ENCODE results near the gene INPP5F.

INPP5F gene

DNA sequence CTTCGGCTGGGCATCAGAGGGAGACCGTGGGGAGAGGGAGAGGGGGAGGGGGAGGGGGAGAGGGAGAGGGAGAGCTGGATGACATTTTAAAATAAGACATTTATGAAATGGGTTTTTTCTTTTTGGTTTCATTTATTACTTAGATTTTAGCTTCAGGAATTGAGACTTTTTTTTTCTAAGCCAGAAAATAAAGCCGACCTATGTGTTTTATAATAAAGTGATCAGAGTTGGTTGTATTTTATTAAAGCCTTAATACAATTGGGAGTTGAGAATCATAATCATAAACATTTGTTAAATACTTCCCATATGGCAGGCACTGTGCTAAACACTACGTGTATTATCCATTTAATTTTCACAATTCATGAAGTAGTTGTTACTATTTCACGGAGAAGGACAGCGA, 70.2 kb downstream of the INPP5F start:
- H3K4me3 ChIP-seq (IDR thresholded peaks at IDR 0.05; ENCODE audit: insufficient read depth, low read depth, low read length): no peak overlapping the region
- no peaks in the 10 kb centered on the region for H3K79me2 ChIP-seq (ENCODE audit: insufficient read depth, low read depth)
- H3K27ac ChIP-seq: no peak overlapping the region
- no peaks in the 10 kb centered on the region for H3K36me3 ChIP-seq (ENCODE audit: insufficient read depth)
- H3K27me3 ChIP-seq (ENCODE audit: insufficient read depth, low read depth): no peaks in the 10 kb centered on the region
- no peak overlapping the region for H3K4me2 ChIP-seq
- H3K9ac ChIP-seq: no peak overlapping the region
- TF ChIP-seq, protein P1, sequence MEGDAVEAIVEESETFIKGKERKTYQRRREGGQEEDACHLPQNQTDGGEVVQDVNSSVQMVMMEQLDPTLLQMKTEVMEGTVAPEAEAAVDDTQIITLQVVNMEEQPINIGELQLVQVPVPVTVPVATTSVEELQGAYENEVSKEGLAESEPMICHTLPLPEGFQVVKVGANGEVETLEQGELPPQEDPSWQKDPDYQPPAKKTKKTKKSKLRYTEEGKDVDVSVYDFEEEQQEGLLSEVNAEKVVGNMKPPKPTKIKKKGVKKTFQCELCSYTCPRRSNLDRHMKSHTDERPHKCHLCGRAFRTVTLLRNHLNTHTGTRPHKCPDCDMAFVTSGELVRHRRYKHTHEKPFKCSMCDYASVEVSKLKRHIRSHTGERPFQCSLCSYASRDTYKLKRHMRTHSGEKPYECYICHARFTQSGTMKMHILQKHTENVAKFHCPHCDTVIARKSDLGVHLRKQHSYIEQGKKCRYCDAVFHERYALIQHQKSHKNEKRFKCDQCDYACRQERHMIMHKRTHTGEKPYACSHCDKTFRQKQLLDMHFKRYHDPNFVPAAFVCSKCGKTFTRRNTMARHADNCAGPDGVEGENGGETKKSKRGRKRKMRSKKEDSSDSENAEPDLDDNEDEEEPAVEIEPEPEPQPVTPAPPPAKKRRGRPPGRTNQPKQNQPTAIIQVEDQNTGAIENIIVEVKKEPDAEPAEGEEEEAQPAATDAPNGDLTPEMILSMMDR (conservative IDR thresholded peaks at IDR 0.05; ENCODE audit: low read depth, low read length): no peak
- H4K20me1 ChIP-seq (ENCODE audit: insufficient read depth): no peaks in the 10 kb centered on the region
- H3K4me1 ChIP-seq (ENCODE audit: low read depth, poor library complexity, severe bottlenecking): no peaks in the 10 kb centered on the region
- H2AFZ ChIP-seq (ENCODE audit: low read depth): no peak overlapping the region

DNA sequence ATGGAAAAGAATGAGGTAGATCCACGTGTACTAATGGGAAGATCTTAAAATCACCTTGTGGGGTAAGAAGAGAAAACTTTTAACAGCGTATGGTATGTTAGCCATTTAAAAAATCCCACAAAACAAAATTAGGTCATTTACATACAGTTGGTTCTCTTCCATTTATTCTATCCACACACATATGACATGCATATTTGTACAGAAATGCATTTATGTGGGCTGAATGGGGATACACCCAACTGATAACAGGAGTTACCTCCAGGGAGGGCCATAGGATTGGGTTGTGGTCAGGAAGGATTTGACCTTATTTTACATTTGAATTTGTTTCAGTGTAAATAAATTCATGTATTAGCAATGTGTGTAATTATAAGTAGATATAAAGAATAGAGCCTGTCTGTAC, 75.3 kb downstream of the INPP5F start:
- H3K4me1 ChIP-seq (ENCODE audit: low read depth, poor library complexity, severe bottlenecking): peaks cover 10% of the 10 kb centered on the region
- H3K27me3 ChIP-seq (ENCODE audit: insufficient read depth, low read depth): no peaks in the 10 kb centered on the region
- no peak overlapping the region for H2AFZ ChIP-seq (ENCODE audit: low read depth)
- no peak overlapping the region for H3K27ac ChIP-seq
- no peaks in the 10 kb centered on the region for H3K36me3 ChIP-seq (ENCODE audit: insufficient read depth)
- H4K20me1 ChIP-seq (ENCODE audit: insufficient read depth): no peaks in the 10 kb centered on the region
- no peaks in the 10 kb centered on the region for H3K79me2 ChIP-seq (ENCODE audit: insufficient read depth, low read depth)
- no peak overlapping the region for H3K9ac ChIP-seq
- H3K4me2 ChIP-seq: no peak overlapping the region
- no peak overlapping the region for H3K4me3 ChIP-seq (IDR thresholded peaks at IDR 0.05; ENCODE audit: insufficient read depth, low read depth, low read length)
- TF ChIP-seq, protein P1 (conservative IDR thresholded peaks at IDR 0.05; ENCODE audit: low read depth, low read length): no peak

DNA sequence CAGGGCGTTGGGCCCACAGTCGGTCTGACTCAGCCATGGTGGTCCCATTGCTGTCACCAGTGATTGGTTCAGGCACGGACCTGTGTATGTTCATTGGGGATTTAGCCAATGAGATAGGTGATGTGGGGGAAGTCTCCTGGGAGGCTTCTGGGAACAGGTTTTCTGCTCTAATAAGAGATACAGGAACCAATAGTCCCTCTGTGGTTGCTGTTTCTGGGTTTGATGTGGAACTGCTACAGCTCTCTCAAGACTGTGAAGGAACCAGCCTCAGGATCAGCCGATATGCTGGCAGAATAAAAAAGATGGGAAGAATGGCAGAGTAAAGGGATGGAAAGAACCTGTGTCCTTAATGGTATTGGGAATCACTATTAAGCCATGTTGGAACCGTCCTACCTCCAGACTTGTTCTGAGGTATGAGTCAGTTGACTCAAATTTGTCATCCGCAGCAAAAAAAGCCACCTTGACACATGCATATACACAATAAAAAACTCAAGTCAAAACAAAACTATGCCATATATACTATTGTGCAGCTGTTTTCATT, 76.2 kb downstream of the INPP5F start:
- H3K4me3 ChIP-seq (IDR thresholded peaks at IDR 0.05; ENCODE audit: insufficient read depth, low read depth, low read length): no peak overlapping the region

DNA sequence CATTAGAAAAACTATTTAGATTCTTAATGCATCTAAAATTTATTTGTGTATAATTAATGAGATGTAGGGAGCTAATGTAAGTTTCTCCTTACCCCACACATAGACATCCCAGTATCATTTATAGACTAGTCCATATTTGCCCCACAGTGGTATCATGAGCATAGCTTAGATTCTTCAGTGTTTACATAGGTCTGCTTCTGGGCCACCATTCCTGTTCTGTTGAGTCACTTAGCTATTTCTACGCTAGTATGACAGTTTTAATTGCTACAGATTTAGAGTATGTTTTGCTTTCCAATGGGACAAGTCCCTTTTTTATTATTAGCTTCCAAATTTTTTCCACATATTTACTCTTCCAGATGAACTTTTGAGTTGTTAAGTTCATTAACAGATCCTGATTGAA, 77.4 kb downstream of the INPP5F start:
- H3K4me2 ChIP-seq: no peak overlapping the region
- H4K20me1 ChIP-seq (ENCODE audit: insufficient read depth): no peaks in the 10 kb centered on the region
- H3K4me1 ChIP-seq (ENCODE audit: low read depth, poor library complexity, severe bottlenecking): peaks cover 31% of the 10 kb centered on the region
- TF ChIP-seq, protein P1 (conservative IDR thresholded peaks at IDR 0.05; ENCODE audit: low read depth, low read length): no peak
- no peaks in the 10 kb centered on the region for H3K27me3 ChIP-seq (ENCODE audit: insufficient read depth, low read depth)
- H3K36me3 ChIP-seq (ENCODE audit: insufficient read depth): no peaks in the 10 kb centered on the region
- H3K9ac ChIP-seq: no peak overlapping the region
- no peak overlapping the region for H2AFZ ChIP-seq (ENCODE audit: low read depth)
- H3K4me3 ChIP-seq (IDR thresholded peaks at IDR 0.05; ENCODE audit: insufficient read depth, low read depth, low read length): no peak overlapping the region
- H3K79me2 ChIP-seq (ENCODE audit: insufficient read depth, low read depth): no peaks in the 10 kb centered on the region
- no peak overlapping the region for H3K27ac ChIP-seq

More for the DNA sequence above, 76.2 kb downstream of the INPP5F start:
- TF ChIP-seq, protein P1 (conservative IDR thresholded peaks at IDR 0.05; ENCODE audit: low read depth, low read length): no peak
- Histone ChIP-seq H3K27me3 (ENCODE audit: insufficient read depth, low read depth) (no peaks in the 10 kb centered on the region), H3K27ac (no peak overlapping the region), H4K20me1 (ENCODE audit: insufficient read depth) (no peaks in the 10 kb centered on the region), H2AFZ (ENCODE audit: low read depth) (no peak overlapping the region), H3K79me2 (ENCODE audit: insufficient read depth, low read depth) (no peaks in the 10 kb centered on the region), H3K36me3 (ENCODE audit: insufficient read depth) (no peaks in the 10 kb centered on the region), H3K4me1 (ENCODE audit: low read depth, poor library complexity, severe bottlenecking) (peaks cover 19% of the 10 kb centered on the region), H3K9ac (no peak overlapping the region), H3K4me2 (no peak overlapping the region)

All from KMS-11 (cell line).